Karpas-422 (cell line): ENCODE data around the gene FAM174C. TPM values are rescaled to one million over a fixed set of nuclear protein-coding genes. Genes with fewer than 3 reads are reported as not detected.
"Not testable (repeated sequence)": the region's sequence is repeated elsewhere in the genome, so short reads cannot be mapped to it uniquely, and the experiment has no call there.

ENCODE experiments used
- DNase-seq: peaks from one replicate; pipeline ENCODE4 v3.0.0-alpha.2; 2015
- H2AFZ ChIP-seq: fragments of 200-600 bp; sonication (generic); 2 replicates; pipeline ENCODE4 v1.6.1; 2014; ENCODE audit warnings: antibody characterized with exemption, low read length, mixed read lengths
- H3K27ac ChIP-seq: fragments of 200-600 bp; sonication (generic); 2 replicates; pipeline ENCODE4 v1.5.1; 2014; ENCODE audit warnings: mild to moderate bottlenecking, low read length, moderate library complexity
- H3K27me3 ChIP-seq: fragments of 200-600 bp; sonication (generic); 2 replicates; pipeline ENCODE4 v1.6.1; 2014; ENCODE audit warnings: low read length, mixed read lengths
- H3K36me3 ChIP-seq: fragments of 200-600 bp; sonication (generic); 2 replicates; pipeline ENCODE4 v1.6.1; 2014; ENCODE audit warnings: low read length, mixed read lengths; ENCODE audit not compliant: insufficient read depth
- H3K4me1 ChIP-seq: fragments of 200-600 bp; sonication (generic); 2 replicates; pipeline ENCODE4 v1.6.1; 2014; ENCODE audit warnings: mild to moderate bottlenecking, low read length, mixed read lengths
- H3K4me2 ChIP-seq: fragments of 200-600 bp; sonication (generic); 2 replicates; pipeline ENCODE4 v1.6.1; 2014; ENCODE audit warnings: low read length, low read depth, mild to moderate bottlenecking; ENCODE audit not compliant: poor library complexity, severe bottlenecking
- H3K4me3 ChIP-seq: fragments of 200-600 bp; sonication (generic); 2 replicates; pipeline ENCODE4 v1.5.1; 2014; ENCODE audit warnings: mild to moderate bottlenecking, antibody characterized with exemption, low read length, mixed read lengths
- H3K79me2 ChIP-seq: fragments of 200-600 bp; sonication (generic); 2 replicates; pipeline ENCODE4 v1.6.1; 2014; ENCODE audit warnings: mild to moderate bottlenecking, low read length, mixed read lengths
- H3K9ac ChIP-seq: fragments of 200-600 bp; sonication (generic); 2 replicates; pipeline ENCODE4 v1.6.0; 2014; ENCODE audit warnings: low read length
- H3K9me2 ChIP-seq: fragments of 200-600 bp; sonication (generic), shearing (Covaris generic); replicated peaks from 2 replicates; pipeline ENCODE4 v1.6.0; 2014; ENCODE audit warnings: mild to moderate bottlenecking, low read length, moderate library complexity; ENCODE audit not compliant: insufficient read depth
- H3K9me3 ChIP-seq: fragments of 300-700, 200-600 bp; sonication (generic); 2 replicates; pipeline ENCODE4 v1.6.1; 2014; ENCODE audit warnings: low read length, mixed read lengths
- H4K20me1 ChIP-seq: fragments of 200-600 bp; sonication (generic); 2 replicates; pipeline ENCODE4 v1.6.1; 2014; ENCODE audit warnings: mild to moderate bottlenecking, antibody characterized with exemption, low read length, low read depth; ENCODE audit not compliant: insufficient read depth
- total RNA-seq: library from RNA; depleted of rRNA; stranded (reverse); fragments of >200 nt; shearing (Covaris generic); gene quantifications from 2 replicates; pipeline ENCODE4 v1.2.3, GENCODE V29; 2014; ENCODE audit warnings: low replicate concordance

The FAM174C gene
- total RNA-seq, 1 experiment from 2014 or later = 32.7 TPM

- H3K36me3 ChIP-seq = no peaks in the 10 kb centered on the region
- no peak for DNase-seq
- no peaks in the 10 kb centered on the region for H3K9me2 ChIP-seq
- H3K4me2 ChIP-seq = no peak overlapping the region
- H3K27me3 ChIP-seq = no peaks in the 10 kb centered on the region
- no peak overlapping the region for H3K27ac ChIP-seq
- no peak overlapping the region for H3K4me3 ChIP-seq
- H4K20me1 ChIP-seq = no peaks in the 10 kb centered on the region
- H3K9me3 ChIP-seq = no peaks in the 10 kb centered on the region
- H3K79me2 ChIP-seq = no peaks in the 10 kb centered on the region
- H3K9ac ChIP-seq = no peak overlapping the region
- no peak overlapping the region for H2AFZ ChIP-seq
- H3K4me1 ChIP-seq = no peaks in the 10 kb centered on the region
Observed at GRCh38 chr19:1317274-1318003, 42.1 kb downstream of the FAM174C start.

- no peak for DNase-seq
- H4K20me1 ChIP-seq = no peaks in the 10 kb centered on the region
- no peak overlapping the region for H3K9ac ChIP-seq
- no peaks in the 10 kb centered on the region for H3K79me2 ChIP-seq
- H3K9me3 ChIP-seq = no peaks in the 10 kb centered on the region
- no peaks in the 10 kb centered on the region for H3K4me1 ChIP-seq
- no peak overlapping the region for H2AFZ ChIP-seq
- no peak overlapping the region for H3K4me2 ChIP-seq
- no peaks in the 10 kb centered on the region for H3K9me2 ChIP-seq
- H3K4me3 ChIP-seq = no peak overlapping the region
- H3K27me3 ChIP-seq = no peaks in the 10 kb centered on the region
- no peak overlapping the region for H3K27ac ChIP-seq
- H3K36me3 ChIP-seq = no peaks in the 10 kb centered on the region
Observed at GRCh38 chr19:1318678-1319471, 43.5 kb downstream of the FAM174C start.

DNA sequence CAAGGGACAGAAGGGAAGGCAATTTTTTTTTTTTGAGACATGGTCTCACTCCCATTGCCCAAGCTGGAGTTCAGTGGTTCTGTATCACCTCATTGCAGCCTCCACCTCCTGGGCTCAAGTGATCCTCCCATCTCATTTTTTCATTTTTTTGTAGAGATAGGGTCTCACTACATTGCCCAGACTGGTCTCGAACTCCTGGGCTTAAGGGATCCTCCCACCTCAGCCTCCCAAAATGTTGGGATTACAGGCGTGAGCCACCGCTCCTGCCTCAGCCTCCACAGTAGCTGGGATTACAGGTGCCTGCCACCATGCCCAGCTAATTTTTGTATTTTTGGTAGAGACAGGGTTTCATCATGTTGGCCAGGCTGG lies 44.9 kb downstream of the FAM174C start:
- not testable (repeated sequence) for H3K9me2 ChIP-seq, H3K27me3 ChIP-seq, H3K4me2 ChIP-seq, H3K79me2 ChIP-seq, H3K4me1 ChIP-seq, H4K20me1 ChIP-seq, H3K9me3 ChIP-seq, H3K4me3 ChIP-seq, H3K27ac ChIP-seq, H3K9ac ChIP-seq, DNase-seq, H2AFZ ChIP-seq, H3K36me3 ChIP-seq

GRCh38 chr19:1321539-1321938 lies 46.2 kb downstream of the FAM174C start:
- Histone ChIP-seq H3K9ac (no peak overlapping the region), H3K27ac (no peak overlapping the region), H3K4me1 (no peaks in the 10 kb centered on the region), H3K4me3 (no peak overlapping the region), H2AFZ (no peak overlapping the region), H4K20me1 (no peaks in the 10 kb centered on the region), H3K4me2 (no peak overlapping the region), H3K36me3 (no peaks in the 10 kb centered on the region), H3K9me2 (no peaks in the 10 kb centered on the region), H3K27me3 (no peaks in the 10 kb centered on the region), H3K9me3 (no peaks in the 10 kb centered on the region), H3K79me2 (no peaks in the 10 kb centered on the region)
- no peak for DNase-seq

DNA sequence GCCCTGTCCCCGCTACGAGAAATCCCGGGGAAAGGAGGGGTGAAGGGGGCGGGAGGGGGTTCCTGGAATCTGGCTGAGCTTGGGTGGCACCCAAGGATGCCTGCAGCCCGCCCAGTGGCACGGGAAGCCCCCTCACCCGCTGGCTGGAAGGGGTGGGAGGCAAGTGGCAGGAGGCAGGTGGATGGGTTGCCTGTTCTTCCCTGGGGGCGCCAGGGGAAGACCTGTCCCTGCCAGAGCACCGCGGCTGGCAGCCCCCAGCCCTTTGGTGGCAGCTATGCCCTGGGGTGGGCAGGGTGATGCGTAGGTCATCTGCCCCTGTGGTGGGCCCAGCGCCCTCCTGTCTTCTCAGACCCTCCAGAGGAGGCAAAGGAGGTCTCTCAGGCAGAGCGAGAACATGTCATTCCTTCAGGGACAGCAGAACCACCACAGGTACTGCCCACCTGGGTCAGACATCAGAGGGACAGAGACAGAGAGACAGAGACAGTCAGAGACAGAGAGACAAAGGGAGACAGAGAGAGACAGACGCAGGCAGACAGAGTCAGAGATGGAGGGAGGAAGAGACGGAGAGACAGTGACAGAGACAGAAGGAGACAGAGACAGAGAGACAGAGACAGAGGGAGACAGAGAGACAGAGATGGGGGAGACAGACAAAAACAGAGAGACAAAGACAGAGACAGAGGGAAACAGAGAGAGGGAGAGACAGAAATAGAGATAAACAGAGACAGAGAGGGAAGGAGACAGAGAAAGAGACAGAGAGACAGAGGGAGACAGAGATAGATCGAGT lies 47.1 kb downstream of the FAM174C start:
- no peaks in the 10 kb centered on the region for H3K9me2 ChIP-seq
- H3K27ac ChIP-seq = no peak overlapping the region
- H3K4me2 ChIP-seq = no peak overlapping the region
- H3K4me1 ChIP-seq = no peaks in the 10 kb centered on the region
- H3K4me3 ChIP-seq = no peak overlapping the region
- no peak overlapping the region for H3K9ac ChIP-seq
- no peak for DNase-seq
- no peaks in the 10 kb centered on the region for H4K20me1 ChIP-seq
- no peaks in the 10 kb centered on the region for H3K36me3 ChIP-seq
- no peak overlapping the region for H2AFZ ChIP-seq
- no peaks in the 10 kb centered on the region for H3K9me3 ChIP-seq
- no peaks in the 10 kb centered on the region for H3K27me3 ChIP-seq
- H3K79me2 ChIP-seq = no peaks in the 10 kb centered on the region

GRCh38 chr19:1324249-1324805 lies 49.0 kb downstream of the FAM174C start:
- Histone ChIP-seq H3K4me1 (no peaks in the 10 kb centered on the region), H4K20me1 (no peaks in the 10 kb centered on the region), H3K4me2 (no peak overlapping the region), H3K9me2 (no peaks in the 10 kb centered on the region), H3K9ac (no peak overlapping the region), H3K4me3 (no peak overlapping the region), H3K79me2 (no peaks in the 10 kb centered on the region), H3K9me3 (no peaks in the 10 kb centered on the region), H2AFZ (no peak overlapping the region), H3K36me3 (no peaks in the 10 kb centered on the region), H3K27me3 (no peaks in the 10 kb centered on the region), H3K27ac (no peak overlapping the region)
- DNase-seq = no peak

- no peak for DNase-seq
Observed at GRCh38 chr19:1324806-1325567, 49.7 kb downstream of the FAM174C start.

More at GRCh38 chr19:1324806-1325567, 49.7 kb downstream of the FAM174C start:
- Histone ChIP-seq H3K9ac (no peak overlapping the region), H3K4me3 (no peak overlapping the region), H3K4me2 (no peak overlapping the region), H3K4me1 (no peaks in the 10 kb centered on the region), H3K79me2 (no peaks in the 10 kb centered on the region), H3K36me3 (no peaks in the 10 kb centered on the region), H4K20me1 (no peaks in the 10 kb centered on the region), H3K9me3 (no peaks in the 10 kb centered on the region), H3K27me3 (no peaks in the 10 kb centered on the region), H3K27ac (no peak overlapping the region), H3K9me2 (no peaks in the 10 kb centered on the region), H2AFZ (no peak overlapping the region)
